ELR (cell line): ENCODE data around the gene TRAPPC6A.

Experiments used
- DNase-seq: peaks from one replicate; pipeline ENCODE4 v3.0.0-alpha.2; 2015; ENCODE audit warnings: low read depth

TRAPPC6A gene

GRCh38 chr19:45177817-45178261 is at the start of gene TRAPPC6A:
Gene TRAPPC6A (minus strand): TSS chr19:45178237. CDS start chr19:45178218, 19 bp downstream.
- peak; percentile 88 for DNase-seq

- DNase-seq, result no peak
Measured at GRCh38 chr19:45224645-45225044, 46.6 kb upstream of the TRAPPC6A start.

GRCh38 chr19:45223879-45224278 is 45.8 kb upstream of the TRAPPC6A start:
- no peak for DNase-seq

- no peak for DNase-seq
Measured at GRCh38 chr19:45222724-45223123, 44.7 kb upstream of the TRAPPC6A start.

- DNase-seq, result no peak
Measured at GRCh38 chr19:45218911-45219743, 41.1 kb upstream of the TRAPPC6A start.

- no peak for DNase-seq
Measured at GRCh38 chr19:45218426-45218825, 40.4 kb upstream of the TRAPPC6A start.

- no peak for DNase-seq
Measured at GRCh38 chr19:45217957-45218334, 39.9 kb upstream of the TRAPPC6A start.

- no peak for DNase-seq
Measured at GRCh38 chr19:45217193-45217956, 39.3 kb upstream of the TRAPPC6A start.

- DNase-seq, result no peak
Measured at GRCh38 chr19:45216667-45217066, 38.6 kb upstream of the TRAPPC6A start.

GRCh38 chr19:45215391-45216191 is 37.6 kb upstream of the TRAPPC6A start:
- no peak for DNase-seq

GRCh38 chr19:45213031-45213430 is 35.0 kb upstream of the TRAPPC6A start:
- DNase-seq, result no peak

- no peak for DNase-seq
Measured at GRCh38 chr19:45211751-45212381, 33.8 kb upstream of the TRAPPC6A start.

GRCh38 chr19:45206328-45206727 is 28.3 kb upstream of the TRAPPC6A start:
- DNase-seq, result no peak

GRCh38 chr19:45205810-45206209 is 27.8 kb upstream of the TRAPPC6A start:
- DNase-seq, result no peak

GRCh38 chr19:45202637-45203036 is 24.6 kb upstream of the TRAPPC6A start:
- no peak for DNase-seq

GRCh38 chr19:45200568-45200967 is 22.5 kb upstream of the TRAPPC6A start:
- DNase-seq, result peak; percentile 48

- peak; percentile 87 for DNase-seq
Measured at GRCh38 chr19:45195764-45196163, 17.7 kb upstream of the TRAPPC6A start.

- DNase-seq, result no peak
Measured at GRCh38 chr19:45191375-45191774, 13.3 kb upstream of the TRAPPC6A start.

- DNase-seq, result no peak
Measured at GRCh38 chr19:45189971-45190370, 11.9 kb upstream of the TRAPPC6A start.

- peak; percentile 42 for DNase-seq
Measured at GRCh38 chr19:45187421-45188100, 9.5 kb upstream of the TRAPPC6A start.
